NCI-H1048 (cell line): ENCODE measurements around the gene KDSR.

Source experiments
- DNase-seq: peaks from one replicate; lab custom pipeline; 2025; lab: John Stamatoyannopoulos, UW

Gene KDSR, protein sequence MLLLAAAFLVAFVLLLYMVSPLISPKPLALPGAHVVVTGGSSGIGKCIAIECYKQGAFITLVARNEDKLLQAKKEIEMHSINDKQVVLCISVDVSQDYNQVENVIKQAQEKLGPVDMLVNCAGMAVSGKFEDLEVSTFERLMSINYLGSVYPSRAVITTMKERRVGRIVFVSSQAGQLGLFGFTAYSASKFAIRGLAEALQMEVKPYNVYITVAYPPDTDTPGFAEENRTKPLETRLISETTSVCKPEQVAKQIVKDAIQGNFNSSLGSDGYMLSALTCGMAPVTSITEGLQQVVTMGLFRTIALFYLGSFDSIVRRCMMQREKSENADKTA

DNA sequence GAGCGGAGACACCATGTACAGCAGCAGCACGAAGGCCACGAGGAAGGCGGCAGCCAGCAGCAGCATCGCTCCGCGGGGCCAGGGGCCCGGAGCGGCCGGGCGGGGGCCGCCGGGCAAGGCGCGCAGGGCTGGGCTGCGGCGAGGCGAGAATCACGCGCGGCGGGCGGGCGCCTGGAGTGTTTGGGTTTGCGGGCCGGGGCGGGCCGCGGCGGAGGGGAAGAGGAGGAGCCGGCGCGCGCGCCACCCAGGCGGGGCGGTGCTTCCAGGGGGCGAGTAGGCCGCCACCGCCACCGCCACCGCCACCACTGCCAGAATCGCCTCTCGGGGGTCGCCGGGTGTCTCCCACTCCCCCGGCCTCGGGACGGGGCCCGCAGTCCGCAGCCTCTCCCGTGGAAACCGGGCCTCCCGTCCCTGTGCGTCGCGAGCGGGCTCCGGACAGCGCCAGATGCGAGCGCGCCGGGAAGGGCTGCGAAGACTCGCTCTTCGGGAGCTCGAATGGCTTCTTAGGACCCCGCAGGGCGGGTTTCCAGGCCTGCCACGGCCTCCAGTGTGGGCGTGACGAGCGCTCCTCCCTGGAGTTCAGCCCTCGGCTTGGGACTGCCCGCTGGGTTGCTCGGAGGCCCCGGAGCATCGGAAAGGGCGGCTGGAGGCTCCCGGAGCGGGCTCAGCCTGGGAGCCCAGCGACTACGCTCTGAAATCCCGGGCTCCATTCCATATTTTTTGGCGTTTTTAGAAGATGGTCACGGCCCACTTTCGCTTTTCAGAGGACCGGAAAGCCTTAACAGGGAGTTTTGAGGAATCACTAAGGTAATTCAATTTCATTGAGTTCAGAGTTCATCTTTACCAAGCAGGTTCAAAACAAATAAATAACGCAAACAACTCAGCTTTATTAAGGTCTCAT lies at the start of gene KDSR:
Gene KDSR, minus strand, starts transcription at position 154 of the 901 bp plus-strand sequence. Its CDS starts 88 bp downstream, at position 66.
- peak; percentile 97 for DNase-seq

DNA sequence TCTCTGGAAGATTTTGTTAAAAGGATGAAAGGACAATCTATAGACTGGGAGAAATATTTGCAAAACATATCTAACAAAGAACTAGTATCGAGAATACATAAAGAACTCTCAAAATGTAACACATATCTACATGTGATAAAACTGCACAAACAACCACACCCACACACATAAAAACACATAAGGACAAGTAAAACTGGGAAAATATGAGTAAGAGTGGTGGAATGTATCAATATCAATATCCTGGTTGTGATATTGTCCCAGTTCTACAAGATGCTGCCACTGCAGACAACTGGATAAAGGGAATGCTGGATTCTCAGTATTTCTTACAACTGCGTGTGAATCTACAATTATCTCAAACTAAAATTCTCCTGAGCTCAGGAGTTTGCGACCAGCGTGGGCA lies 45.9 kb upstream of the KDSR start:
- DNase-seq: no peak

DNA sequence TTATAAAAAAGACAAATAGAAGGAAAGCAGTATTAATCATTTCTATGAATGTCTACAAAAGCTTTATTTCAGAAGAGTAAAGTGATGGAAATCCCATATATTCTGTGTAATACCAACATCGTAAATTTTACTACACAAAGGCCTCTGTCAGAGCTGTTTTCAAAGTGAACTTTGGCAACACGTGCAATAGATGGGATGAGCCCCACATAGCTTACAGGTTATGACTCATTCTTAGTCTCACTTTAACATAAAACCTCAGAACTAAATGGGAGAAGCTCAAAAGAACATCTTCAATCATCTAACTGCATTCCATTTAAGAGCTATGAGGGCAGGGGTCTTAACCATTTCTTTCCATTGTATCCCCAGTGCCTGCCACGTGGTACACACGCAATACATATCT lies 43.8 kb upstream of the KDSR start:
- DNase-seq: no peak

DNA sequence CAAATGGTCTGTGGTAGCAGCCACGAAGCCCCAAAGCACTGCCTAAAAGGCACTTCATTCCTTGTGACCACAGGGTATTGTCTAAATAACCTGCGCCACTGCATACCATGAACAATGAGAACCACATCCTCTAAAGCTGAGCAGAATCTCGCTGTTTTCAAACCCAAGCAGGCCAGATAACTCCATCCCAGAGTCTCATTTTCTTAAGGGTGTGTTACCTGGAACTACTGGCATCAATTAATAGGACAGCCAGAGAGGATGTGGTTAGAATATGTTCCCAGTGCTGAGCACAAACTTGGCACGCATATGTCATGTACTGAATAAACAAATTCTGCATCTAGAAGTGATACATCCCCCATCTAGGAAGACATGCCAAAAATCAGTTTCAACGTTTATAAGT lies 42.3 kb upstream of the KDSR start:
- DNase-seq: no peak

DNA sequence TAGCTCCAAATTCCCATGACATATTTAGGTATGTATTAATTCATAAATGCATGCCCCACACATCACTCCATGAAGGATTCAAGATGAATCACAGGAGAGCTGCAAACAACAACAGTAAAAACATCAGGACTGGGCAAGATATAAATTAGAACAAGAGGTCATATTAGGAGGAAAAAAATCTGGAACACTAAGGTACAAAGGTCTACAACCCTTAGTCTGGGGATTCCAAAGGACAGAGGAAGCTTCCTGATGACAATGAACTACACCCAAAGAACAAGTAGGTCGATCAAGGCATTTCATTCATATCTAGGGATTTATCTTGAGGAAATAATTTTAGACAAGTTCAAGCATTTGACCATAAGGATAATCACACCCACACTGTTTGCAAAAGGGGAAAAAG lies 40.7 kb upstream of the KDSR start:
- no peak for DNase-seq

DNA sequence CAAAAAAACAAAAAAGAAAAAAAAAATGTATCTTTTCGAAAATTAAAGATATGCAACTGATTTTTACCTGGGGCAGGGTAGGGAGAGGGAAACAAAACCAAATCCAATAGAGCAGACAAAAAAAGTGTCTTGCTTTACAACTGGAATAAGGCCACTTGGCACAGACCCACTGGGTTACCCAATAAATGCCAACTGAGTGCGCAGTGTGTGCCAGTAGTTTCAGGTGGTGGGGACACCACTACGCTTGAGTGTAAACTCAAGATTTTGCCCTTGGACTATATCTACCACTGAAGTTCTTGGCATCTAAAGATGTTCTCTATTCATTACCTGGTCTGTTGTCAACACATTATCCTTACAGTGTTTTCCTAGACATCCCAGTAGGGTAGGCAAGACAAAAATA lies 39.0 kb upstream of the KDSR start:
- DNase-seq: no peak

DNA sequence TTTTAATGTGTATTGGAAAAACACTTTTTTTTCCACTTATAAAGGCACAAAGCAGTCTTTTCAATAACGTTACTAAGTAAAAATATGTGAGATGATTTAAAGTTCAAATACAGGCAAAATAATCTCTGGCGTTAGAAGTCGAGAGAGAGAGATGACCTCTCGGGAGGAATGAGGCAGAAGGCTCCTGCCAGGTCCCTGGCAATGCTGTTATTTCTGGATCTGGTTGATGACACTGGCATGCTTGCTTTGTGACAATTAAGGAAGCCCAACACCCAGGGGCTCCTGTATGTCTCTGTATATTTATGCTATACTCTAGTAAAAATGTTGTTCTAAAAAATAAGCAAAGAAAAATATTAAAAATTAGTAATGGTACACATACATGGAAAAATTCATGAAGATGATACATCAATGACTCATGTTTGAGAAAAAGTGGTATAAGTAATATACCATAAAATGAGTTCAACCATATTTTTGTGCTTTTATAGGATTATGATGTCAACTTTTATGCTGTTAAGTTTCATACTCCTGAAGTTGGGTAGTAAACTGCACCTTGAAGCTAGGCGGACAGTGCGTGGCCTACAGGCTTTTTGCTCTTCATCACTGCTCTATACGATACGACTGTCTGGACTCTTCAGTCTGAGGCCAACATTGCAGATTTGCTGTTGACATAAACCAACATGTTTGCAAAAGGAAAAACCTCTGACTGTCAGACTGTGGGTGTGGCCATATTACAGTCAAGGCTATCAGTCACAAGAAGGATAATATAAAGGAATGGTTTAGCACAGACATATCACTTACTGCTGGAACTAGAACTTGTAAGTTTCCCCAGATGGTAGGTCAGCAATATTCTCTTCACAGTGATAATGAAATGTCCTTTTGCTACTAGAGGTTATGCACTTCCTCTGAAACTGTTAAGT lies 35.5 kb upstream of the KDSR start:
- no peak for DNase-seq

DNA sequence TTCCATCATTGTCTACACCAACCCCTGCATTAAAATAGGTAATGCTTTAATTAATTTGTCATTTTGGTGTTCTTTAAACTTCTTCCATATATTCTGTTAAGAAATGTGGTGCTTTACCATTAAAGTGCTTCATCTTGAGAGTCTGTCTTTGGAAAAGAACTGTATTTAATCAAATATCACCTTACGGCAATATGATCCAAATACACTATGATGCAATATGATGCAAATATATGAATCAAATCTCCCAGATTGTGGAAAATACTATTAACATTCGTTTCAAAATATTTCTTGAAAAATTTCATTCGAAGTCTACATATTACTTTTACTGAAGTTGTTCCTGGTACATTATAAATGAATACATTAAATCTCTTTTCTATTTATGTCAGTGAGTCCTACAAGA lies 32.3 kb upstream of the KDSR start:
- DNase-seq: no peak

DNA sequence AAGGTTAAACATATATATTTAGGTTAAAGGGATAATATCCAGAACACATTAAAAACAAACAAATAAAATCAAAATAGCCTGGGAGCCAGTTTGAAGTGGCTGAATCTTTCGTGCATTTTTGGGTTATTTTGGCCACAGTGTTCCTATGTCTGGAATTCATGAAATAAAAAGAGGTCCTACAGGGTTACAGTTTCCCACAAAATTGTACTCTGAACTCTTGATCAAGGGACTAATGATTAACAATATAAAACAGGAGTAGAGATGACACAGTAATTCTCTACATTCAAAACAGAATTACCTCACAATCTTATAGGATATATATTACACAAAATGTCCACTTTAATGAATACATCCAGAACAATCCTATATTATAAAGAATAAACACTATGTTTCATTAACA lies 30.3 kb upstream of the KDSR start:
- no peak for DNase-seq

DNA sequence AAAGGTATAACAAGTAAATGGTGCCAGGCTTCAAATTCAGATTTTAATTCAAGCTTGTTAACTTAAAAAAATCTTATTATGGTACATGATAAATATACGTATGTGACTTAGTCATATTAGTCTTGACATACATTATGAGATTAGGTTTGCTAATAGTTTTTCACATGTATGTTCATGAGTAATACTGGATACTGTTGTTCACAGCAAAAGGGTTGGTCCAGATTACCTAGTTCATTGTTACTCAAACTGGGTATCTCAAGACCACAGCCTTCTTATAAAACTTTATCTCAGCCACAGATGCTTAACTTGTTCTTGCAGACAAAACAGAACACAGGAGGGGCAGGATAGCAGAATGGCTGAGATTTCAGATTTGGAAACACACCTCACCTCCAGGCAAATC lies 28.5 kb upstream of the KDSR start:
- DNase-seq: no peak

DNA sequence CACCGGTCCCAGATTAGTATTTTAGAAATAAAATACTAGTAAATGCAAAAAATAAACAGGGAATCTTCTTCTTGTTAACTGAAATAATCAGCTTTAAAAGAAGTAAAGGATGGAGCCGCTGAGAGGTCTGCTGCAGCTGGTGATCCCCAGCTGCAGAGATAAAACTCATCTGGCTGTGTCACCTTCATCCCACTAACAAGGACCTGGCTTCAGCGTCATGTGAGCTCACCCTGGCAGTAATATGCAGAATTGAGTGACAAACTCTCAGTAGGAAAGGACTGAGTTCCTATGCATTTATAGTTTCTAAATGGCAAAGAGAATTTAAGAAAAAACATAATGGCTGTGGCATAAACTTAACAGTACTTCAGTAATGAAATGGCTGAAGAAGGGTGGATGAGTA lies 27.9 kb upstream of the KDSR start:
- DNase-seq: no peak

DNA sequence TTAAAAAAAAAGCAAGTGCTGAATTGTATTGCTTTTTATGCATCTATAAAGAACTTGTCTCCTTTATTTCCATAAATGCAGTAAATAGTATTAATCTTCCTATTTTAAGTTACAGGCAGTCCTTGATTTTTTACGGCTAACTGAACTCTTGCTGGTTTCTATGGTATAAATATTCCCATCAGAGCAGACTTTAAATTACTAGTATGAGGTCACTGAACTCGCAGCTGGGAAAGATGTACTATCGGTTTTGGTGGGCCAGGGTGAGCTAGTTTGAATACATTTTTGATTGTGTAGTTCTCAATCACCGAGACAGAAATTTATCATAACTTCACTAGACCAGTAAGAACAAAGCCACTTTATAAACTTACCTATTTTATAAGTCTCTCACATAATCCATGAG lies 20.9 kb upstream of the KDSR start:
- DNase-seq: no peak

DNA sequence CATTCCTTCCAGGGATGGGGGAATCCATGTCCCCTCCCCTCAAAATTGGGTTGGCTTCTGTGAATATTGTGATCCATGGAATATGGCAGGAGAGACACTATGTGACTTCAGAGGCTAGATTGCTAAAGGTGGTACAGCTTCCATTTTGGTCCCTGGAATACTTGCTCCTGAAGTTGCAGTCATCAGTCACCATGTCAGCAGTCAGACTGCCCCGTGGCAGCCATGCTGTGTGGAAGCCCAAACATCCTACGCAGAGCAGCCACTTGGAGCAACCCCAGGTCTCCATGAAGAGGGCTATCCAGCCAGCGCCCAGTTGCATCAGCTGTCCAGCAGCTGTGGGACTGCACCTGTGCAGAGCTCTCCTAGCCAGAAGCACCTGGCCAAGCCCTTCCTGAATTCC lies 15.8 kb upstream of the KDSR start:
- DNase-seq: no peak

DNA sequence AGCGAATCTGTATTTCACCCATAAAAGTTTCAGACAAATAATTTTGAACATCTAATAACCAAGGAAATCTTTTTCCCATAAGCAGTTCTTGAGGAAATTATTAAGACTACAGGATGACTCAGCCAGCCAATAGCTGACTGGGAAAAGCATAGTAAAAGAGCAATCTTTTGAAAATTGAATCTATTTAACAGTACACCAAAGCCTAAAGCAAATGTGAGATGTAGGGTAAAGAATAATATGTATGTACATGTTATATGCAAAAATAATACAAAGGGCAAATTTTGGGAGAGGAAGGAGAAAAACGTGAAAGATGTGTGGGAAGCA lies 12.6 kb upstream of the KDSR start:
- DNase-seq: no peak

DNA sequence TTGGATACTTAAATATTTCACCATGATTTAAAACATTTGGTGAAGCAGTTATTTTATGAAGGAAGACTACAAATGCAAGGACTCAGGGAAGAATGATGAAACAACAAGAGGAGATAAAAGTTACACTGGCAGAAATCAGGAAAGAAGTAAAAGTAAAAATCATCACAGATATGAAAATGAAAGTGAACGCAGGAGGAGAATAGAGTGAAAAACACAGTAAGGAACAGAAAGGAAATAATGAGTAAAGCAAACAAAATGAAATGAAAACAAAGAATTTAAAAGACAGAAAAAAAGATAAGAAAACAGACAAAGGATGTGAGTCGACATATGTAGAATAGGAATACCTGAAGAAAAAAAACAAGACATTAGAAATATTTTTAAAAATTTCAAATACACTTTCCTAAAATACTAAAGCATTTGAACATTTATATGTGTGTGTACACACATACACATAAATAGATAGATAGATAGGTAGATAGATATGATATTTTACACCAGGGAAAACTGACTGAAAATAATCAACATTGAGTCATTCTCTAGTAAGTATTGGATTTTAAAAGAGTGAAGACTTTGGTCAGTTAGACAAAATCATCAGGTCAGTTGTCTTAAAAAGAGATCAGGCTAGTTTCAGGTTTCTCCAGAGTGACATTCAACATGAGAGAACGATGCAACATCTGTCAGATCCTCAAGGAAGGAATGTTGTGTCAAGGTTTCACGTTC lies 12.1 kb upstream of the KDSR start:
- DNase-seq: no peak

DNA sequence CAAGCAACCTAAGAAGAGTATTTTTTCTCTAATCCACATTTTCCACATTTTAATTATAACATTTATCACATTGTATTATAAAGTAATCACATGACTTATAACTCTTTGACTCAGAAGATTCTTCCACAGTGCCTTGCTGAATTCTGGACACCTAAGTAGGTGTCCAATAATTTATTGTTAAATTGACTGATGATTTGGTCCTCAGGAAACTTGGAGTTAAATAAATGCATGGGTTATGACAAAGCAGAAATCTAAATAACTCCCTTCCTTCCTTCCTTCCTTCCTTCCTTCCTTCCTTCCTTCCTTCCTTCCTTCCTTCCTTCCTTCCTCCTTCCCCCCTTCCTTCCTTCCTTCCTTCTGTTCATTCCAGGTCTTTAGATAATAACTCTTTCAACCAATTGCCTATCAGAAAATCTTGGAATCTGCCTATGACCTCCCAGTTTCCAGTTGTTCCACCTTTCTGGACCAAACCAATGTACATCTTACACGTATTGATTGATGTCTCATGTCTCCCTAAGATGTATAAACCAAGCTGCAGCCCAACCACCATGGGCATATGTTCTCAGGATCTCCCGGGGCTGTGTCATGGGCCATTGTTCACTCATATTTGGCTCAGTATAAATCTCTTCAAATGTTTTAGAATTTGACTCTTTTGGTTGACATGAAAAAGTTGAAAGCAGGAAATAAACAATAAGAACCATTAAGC lies 10.4 kb upstream of the KDSR start:
- DNase-seq: no peak

DNA sequence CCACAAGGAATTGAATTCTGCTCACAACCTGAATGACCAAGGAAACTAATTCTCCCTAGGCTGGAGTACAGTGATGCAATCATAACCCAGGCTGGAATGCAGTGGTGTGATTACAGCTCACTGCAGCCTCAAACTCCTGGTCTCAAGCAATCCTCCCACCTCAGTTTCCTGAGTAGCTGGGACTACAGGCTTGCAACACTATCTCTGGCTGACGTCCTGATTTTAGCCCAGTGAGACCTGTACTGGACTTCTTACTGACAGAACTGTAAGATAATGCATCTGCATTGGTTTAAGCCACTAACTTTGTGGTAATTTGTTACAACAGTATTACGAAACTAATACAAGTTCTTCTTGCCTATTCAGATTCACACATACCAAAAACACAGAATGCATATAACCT lies 9.5 kb upstream of the KDSR start:
- DNase-seq: no peak

DNA sequence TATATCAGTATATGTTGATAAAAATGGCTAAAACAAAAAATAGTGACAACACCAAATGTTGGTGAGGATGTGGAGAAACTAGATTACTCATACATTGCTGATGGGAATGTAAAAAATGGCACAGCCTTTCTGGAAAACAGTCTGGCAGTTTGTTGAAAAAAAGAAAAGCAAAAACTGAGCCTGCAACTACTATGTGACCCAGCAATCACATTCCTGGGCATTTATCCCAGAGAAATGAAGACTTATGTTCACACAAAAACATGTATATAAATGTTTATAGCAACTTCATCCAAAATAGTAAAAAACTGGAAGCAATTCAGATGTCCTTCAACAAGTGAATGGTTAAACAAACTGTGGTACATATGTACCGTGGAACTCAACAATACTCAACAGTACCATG lies 7.5 kb upstream of the KDSR start:
- DNase-seq: no peak

DNA sequence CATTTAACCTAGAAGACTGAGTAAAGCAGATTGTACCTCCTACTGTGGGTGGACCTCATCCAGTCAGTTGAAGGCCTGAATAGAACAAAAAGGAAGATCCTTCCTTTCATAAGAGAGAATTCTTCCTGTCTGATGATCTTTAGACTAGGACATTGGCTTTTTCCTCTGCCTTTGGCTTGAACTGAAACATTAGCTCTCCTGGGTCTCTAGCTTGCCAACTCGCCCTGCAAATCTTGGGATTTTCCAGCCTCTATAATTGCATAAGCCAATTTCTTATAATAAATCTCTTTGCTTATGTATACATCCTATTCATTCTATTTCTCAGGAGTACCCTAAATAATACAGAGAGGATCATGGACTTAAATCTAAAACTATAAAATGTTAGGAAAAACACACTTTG lies 6.2 kb upstream of the KDSR start:
- no peak for DNase-seq

DNA sequence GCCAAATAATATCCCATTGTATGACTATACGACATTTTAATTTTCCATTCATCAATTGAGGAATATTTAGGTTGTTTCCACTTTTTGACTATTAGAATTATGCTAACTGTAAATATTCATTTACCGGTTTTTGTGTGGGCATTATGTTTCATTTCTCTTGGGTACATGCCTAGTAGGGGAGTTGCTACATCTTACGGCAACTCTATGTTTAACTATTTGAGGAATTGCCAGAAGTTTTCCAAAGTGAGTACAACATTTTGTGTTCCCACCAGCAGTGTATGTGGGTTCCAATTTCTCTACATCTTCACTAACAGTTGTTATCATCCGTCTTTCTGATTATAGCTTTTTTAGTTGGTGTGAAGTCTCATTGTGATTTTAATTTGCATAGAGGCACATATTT lies 1.6 kb upstream of the KDSR start:
- no peak for DNase-seq
